HG02981 (cell line): Measurements from ENCODE around the gene GBGT1.
"Not testable (repeated sequence)": the region's sequence is repeated elsewhere in the genome, so short reads cannot be mapped to it uniquely, and the experiment has no call there.

Experiments
- ATAC-seq: cut with Tn5 transposase; IDR thresholded peaks from one replicate; pipeline ENCODE4 v1.9.1; 2021; ENCODE audit warnings: mild to moderate bottlenecking, moderate library complexity; ENCODE audit not compliant: unreplicated experiment

Gene GBGT1

DNA sequence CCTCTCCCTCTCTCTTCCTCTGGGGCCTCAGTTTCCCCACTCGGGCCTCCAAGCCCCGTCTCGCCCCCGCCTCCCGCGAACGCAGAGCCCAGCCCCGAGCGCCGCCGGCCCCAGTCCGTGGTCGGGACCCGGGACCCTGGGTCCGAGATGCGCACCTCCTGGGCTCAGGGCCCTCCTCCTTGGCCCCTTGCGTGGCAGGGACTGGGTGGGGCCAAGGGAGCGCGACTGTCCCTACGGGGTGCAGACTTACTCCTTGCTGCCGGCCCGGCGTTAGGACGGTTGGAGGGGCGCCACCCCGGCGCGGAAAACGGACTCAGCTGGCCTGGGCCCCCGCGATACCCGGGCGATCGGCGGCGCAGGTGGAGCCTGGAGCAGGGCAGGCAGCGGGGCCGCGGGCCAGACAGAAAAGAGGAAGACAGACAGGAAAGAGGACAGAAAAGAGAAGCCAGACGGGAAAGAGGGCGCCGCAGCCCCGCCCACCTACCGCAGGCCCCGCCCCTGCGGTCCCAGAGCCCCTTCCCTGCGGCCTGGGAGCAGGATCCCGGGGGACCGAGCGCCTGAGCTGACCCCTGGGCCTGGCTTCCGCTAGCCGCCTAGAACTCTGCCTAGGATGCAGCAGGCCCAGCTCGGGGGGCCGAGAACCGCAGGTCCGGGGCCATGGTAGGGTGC is at the start of gene GBGT1:
Gene GBGT1, minus strand, starts transcription at position 411 of the 669 bp plus-strand sequence. CDS start 1,502 bp downstream, outside the sequence.
- peak; percentile 40 for ATAC-seq

GRCh38 chr9:133210609-133211008 is 46.9 kb upstream of the GBGT1 start:
- no peak for ATAC-seq

GRCh38 chr9:133210202-133210532 is 46.5 kb upstream of the GBGT1 start:
- no peak for ATAC-seq

DNA sequence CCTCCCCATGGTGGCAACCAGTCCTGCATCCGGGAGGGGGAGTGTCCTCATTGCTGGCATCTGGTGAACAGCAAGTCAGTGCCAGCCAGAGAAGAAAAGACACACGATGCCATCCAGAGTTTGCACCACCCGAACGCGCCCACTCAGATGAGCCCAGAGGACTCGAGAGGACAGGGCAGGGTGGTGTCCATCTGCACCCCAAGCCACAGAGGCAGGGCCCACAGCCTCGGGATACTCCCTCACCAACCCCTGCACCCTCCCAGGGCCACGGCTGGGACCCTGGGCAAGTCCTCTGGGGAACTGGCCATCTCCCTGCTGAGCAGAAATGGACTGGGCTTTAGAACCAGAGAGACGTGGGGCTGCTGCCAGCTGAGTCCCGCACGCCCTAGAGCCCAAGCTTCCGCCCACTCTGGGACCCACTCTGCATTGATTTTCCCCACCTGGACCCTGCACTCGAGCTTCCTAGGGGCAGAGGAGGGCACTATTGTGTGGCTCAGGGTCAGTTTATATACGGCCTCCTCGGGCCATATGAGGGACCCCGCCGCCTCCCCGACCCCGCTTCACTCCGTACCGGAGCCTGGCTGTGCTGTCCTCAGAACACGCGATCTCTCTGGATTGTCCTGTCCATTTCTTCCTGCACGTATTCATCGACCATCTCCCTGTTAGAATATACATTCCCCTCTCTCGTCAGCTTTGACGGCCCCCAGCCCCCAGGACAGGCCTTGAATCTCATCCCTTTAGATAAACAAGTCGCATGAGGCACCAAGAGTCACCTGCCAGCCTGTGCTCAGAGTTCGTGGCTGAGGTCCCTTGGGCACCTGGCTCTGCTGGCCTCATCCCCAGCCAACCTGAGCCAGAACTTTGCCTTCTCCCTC is 45.9 kb upstream of the GBGT1 start:
- ATAC-seq: not testable (repeated sequence)

GRCh38 chr9:133208880-133209300 is 45.2 kb upstream of the GBGT1 start, which contains the start of gene OBP2B:
OBP2B (minus strand) TSS chr9:133209250; CDS start chr9:133209199, 51 bp downstream.
- ATAC-seq: not testable (repeated sequence)

DNA sequence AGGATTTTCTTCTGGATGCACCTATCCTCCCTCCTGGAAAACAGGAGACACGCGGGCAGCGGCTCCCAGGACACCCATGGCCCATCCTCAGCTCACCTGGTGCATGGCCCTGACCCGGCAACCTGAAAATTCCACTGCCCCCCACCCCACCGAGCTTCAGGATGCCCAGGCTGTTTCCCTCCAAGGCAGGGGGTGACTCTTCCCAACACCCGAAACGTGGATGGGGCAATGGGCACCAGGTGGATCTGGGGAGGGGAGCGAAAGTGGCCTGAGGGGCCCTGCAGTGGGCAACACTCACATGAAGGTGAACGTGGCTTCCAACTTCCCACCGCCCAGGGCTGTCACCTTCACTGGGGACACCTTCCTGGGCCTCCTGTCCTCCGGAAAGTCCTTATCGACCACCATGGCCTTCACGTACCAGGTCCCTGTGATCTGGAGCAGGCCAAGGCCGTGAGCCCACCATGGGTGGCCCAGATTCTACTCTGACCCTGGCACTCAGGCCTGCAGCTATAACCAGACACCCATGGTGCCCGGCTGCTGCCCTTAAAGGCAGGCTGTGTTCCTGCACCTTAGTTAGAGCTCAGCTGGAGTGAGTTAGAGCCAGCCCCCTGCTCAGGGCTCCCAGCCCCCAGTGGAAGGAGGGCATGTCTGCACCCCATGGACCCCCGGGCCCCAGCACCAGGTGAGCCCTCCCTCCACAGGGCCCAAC is 44.6 kb upstream of the GBGT1 start:
- ATAC-seq: not testable (repeated sequence)

DNA sequence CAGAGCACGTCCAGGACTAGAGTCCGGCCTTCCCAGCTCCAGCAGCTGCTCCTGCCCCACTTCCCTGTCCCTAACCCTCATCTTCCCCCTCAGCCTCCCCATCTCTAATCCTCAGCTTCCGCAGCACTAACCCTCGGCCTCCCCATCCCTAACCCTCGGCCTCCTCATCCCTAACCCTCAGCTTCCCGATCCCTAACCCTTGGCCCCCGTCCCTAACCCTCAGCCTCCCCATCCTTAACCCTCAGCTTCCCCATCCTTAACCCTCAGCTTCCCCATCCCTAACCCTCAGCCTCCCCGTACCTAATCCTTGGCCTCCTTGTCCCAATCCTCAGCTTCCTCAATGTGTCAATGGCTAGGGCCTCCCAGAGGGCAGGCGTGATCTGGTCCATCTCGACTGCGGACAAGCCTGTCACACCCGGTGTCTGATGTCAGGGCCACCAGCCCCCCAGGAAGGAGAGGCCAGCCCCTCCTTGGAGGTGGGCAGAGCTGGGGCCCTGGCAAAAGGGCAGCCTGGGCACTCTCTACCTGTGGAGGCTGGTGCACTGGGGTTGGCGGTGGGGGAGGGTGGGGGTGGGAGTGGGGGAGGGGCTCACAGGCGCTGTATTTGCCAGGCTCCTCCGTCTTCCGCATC is 43.9 kb upstream of the GBGT1 start:
- no peak for ATAC-seq

DNA sequence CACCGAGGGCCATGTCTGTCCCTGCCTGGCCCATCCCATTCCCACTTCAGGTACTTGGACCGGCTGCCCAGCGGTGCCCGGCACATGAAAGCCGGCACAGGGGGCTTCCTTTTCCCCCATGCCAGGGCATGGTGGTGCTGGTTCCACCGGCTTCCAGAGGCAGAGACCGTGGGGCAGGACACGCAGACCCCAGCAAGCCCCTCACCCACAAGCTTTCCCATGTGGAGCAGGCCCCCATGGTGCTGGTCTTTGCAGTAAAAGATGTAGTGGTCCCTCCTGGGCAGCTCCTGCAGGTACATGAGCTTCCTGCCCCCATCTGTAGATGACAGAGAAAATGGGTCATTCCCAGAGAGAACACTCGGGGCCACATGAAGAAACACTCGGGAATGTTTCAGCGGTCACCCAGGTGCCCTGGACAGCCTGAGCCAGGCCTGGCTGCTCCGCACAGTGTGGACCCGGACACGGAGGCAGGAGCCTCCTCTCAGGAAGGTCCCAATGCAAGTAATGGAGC is 43.4 kb upstream of the GBGT1 start:
- ATAC-seq: no peak

DNA sequence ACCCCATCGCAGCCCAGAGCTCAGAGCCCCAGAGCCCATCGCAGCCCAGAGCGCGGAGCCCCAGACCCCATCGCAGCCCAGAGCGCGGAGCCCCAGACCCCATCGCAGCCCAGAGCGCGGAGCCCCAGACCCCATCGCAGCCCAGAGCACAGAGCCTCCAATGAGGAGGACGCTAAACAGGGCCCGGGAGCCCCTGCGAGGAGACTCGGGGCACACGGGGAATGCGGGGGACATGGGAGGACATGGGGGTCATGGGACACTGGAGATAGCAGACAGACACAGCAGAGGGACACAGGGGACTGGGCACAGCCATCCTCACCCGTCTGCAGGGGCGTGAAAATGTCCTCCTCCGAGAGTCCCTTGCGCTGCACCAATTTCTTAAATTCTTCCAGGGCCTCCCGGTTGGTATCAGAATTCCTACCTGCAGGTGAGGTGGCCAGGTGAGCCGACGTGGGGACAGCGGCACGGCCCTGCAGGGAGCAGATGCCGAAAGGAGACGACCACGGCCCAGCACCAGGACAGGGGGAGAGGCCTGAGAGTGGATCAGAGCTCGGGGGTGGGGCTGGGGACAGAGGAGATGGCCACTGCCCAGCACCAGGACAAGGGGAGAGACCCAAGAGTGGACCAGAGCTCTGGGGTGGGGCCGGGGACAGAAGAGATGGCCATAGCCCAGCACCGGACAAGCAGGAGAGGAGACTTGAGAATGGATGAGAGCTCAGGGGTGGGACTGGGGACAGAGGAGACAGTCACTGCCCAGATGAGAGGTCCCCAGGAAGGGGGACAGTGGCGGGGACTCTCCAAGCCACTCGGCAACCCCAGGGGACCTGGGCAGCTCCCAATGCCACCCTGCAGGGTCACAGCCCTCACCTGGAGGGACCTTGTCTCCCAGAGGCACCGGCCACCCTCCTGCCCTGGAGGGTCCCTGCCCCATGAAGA is 42.5 kb upstream of the GBGT1 start:
- ATAC-seq: no peak

DNA sequence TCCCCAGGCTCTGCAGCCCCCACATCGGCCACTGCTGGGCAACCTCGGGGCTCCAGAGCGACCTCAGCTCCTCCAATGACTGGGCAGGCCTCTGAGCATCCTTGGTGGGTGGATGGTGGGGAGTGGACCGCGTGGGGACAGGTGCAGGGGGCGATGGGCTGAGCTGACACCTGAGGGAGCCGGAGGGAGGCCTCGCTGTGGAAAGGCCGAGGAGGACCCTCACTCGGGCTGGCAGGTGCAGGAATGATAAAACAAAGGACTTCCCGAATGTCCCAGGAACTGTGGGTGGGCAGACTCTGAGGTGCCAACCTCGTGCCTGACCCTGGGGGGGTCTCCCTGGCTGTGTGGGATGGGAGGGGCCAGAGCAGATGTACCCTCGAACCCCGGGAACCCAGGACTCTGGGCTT is 41.8 kb upstream of the GBGT1 start:
- not testable (repeated sequence) for ATAC-seq

GRCh38 chr9:133204993-133205336 is 41.3 kb upstream of the GBGT1 start:
- no peak for ATAC-seq

DNA sequence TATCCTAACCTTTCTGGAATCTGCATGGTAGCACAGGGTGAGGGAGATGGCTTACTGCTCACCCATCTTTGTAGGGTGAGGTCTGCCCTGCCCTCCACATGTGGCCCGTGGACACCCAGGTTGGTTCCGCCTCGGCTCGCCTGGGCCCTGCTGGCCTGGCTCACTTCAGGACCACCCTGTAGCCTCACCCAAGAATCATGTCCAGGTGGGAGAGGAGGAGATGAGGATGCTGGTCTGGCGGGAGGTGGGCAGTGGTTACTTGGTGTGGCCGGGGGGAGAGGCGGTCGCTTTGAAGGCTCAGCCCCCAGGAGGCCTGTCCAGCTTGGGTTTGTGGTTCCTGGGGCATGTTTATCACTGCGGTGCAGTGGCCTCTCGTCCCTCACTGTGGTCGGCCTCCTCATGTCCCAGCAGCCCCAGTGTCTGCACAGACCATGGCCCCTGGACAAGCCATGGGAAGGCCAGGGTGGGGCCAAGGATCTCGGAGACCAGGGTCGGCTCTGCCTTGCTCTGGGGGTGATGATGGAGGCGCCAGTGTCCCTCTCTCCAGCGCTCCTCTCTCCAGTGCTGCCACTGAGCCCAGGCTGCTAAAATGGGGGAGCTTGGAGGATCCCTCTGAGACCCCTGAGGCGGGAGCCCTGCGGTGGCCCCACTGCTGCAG is 40.8 kb upstream of the GBGT1 start:
- no peak for ATAC-seq

DNA sequence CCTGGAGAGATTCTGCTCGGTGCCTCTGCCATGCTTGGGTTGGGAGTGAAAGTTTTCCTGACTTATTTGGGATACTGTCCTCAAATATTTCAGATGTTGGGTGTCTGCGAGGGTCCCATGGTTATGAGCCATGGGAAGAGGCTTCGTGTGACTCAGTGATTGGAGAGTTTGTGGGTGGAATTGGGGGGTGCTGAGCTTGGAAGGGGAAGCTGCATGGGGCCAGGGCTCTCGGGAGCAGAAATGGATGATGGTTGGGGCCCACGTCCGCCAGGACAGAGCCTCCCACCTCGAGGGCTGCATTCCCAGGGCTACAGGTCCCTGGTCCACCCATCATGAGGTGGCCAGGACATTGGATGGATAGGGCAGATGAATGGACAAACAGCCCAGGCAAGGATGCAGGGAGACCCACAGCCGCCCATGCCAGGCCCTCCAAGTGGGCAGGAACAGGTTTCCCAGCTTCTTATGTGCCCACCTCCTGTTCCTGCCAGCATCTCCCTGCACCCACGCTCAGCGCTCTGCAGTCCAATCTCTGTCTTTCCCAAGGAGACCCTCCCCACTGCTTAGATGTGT is 39.9 kb upstream of the GBGT1 start:
- no peak for ATAC-seq

DNA sequence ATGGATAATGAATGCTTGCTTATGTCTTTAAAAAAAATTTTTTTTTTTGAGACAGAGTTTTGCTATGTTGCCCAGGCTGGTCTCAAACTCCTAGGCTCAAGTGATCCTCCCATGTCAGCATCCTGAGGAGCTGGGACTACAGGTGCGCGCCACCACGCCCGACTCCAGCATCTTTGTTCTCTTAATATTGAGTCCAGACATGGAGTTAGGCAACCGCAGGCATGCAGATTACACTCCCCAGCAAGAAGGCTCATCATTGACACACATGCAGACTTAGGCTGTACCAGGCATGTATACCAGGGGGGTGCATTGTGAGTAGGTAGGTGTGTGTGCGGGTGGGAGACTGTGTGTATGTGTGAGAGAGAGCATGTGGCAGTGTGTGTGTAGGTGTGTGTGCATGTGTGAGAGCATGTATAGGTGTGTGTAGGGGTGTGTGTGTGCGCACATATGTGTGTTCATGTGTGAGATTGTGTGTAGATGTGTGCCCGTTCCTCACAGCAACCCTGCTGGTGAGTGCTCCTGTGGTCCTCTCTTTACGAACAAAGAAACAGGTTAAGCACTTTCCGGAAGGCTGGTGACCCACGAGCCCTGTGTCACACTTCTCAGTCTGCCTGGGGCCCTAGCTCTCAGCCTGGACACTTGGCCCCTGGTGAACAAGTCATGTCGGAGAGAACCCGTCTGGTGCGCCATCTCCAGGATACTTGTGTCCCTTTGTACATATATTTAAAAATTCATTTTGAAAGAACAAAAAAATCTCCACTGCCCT is 39.2 kb upstream of the GBGT1 start:
- ATAC-seq: no peak

DNA sequence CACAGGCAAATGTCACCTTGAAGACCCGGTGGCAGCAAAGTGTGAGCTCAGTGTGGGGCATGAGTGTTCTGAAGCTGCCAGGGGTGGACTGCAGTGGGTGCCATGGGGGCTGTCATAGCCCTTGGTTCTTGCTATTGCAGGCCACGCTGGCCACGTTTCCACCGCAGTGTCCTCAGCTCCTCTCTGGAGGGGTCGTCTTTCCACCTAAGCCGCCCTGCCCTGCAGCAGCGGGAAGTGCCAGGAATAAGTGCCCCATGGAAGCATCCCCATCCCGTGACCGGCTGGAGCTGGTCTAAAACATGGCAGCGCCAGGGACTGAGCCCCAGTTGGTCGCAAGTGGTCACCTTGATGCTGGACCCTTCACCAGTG is 38.4 kb upstream of the GBGT1 start:
- no peak for ATAC-seq

- no peak for ATAC-seq
These were observed 37.9 kb upstream of the GBGT1 start for GRCh38 chr9:133201424-133202144.

GRCh38 chr9:133200631-133201030 is 36.9 kb upstream of the GBGT1 start:
- ATAC-seq: no peak
